Keratinocyte (primary cell): ENCODE data around the gene ROBO4. TPM values are rescaled to one million over a fixed set of nuclear protein-coding genes. Genes with fewer than 3 reads are reported as not detected.

Experiments
- DNase-seq: peaks from one replicate; pipeline ENCODE4 v3.0.0-alpha.2; 2011; ENCODE audit warnings: low read depth, missing footprints, low spot score
- FAIRE-seq: peaks from 2 replicates; lab custom pipeline; 2011; peaks lifted over from hg19 to GRCh38; lab: Jason Lieb, UNC
- H2AFZ ChIP-seq: 2 replicates; pipeline ENCODE4 v1.6.0; 2012; ENCODE audit warnings: low read length, control low read depth, inconsistent platforms; ENCODE audit not compliant: control insufficient read depth
- H3K27ac ChIP-seq: 2 replicates; pipeline ENCODE4 v1.5.1; 2011; ENCODE audit warnings: low read length; ENCODE audit not compliant: control insufficient read depth, insufficient read depth
- H3K27me3 ChIP-seq: 3 replicates; pipeline ENCODE4 v1.6.0; 2011; ENCODE audit warnings: low read length; ENCODE audit not compliant: control insufficient read depth, insufficient read depth; ENCODE audit errors: extremely low read depth
- H3K36me3 ChIP-seq, 2 experiments: 2 replicates in 1 of 2; 3 replicates in 1 of 2; pipeline ENCODE4 v1.5.1; 2011; ENCODE audit warnings: low read length in 2 of 2, mild to moderate bottlenecking in 1 of 2; ENCODE audit not compliant: control insufficient read depth in 2 of 2, insufficient read depth in 2 of 2; ENCODE audit errors: extremely low read depth in 1 of 2
- H3K4me1 ChIP-seq: 3 replicates; pipeline ENCODE4 v1.5.1; 2011; ENCODE audit warnings: low read length; ENCODE audit not compliant: control insufficient read depth, insufficient read depth; ENCODE audit errors: extremely low read depth
- H3K4me2 ChIP-seq: 3 replicates; pipeline ENCODE4 v1.6.0; 2011; ENCODE audit warnings: low read depth, low read length; ENCODE audit not compliant: control insufficient read depth, insufficient read depth; ENCODE audit errors: extremely low read depth
- H3K4me3 ChIP-seq, 3 experiments: fragments of 200-600 bp in 1 of 3; sonication (generic) in 1 of 3; 2 replicates in 2 of 3; 3 replicates in 1 of 3; pipeline ENCODE4 v1.5.1; 2011 to 2016; ENCODE audit warnings: low read length in 3 of 3, mild to moderate bottlenecking in 3 of 3, control low read depth in 2 of 3, inconsistent platforms in 1 of 3, low read depth in 1 of 3, mixed read lengths in 1 of 3, mixed run types in 1 of 3, moderate library complexity in 1 of 3; ENCODE audit not compliant: control insufficient read depth in 2 of 3, insufficient read depth in 2 of 3; ENCODE audit errors: extremely low read depth in 1 of 3
- H3K79me2 ChIP-seq: 2 replicates; pipeline ENCODE4 v1.6.0; 2012; ENCODE audit warnings: low read length; ENCODE audit not compliant: control insufficient read depth, insufficient read depth
- H3K9ac ChIP-seq: 3 replicates; pipeline ENCODE4 v1.6.0; 2011; ENCODE audit warnings: low read length; ENCODE audit not compliant: control insufficient read depth, insufficient read depth; ENCODE audit errors: extremely low read depth
- H3K9me1 ChIP-seq: 3 replicates; pipeline ENCODE4 v1.6.0; 2011; ENCODE audit warnings: low read length; ENCODE audit not compliant: control insufficient read depth, insufficient read depth; ENCODE audit errors: extremely low read depth
- H3K9me3 ChIP-seq: 2 replicates; pipeline ENCODE4 v1.5.1; 2012; ENCODE audit warnings: low read depth, low read length; ENCODE audit not compliant: control insufficient read depth
- H4K20me1 ChIP-seq: 3 replicates; pipeline ENCODE4 v1.6.0; 2011; ENCODE audit warnings: low read length; ENCODE audit not compliant: control insufficient read depth, insufficient read depth; ENCODE audit errors: extremely low read depth
- CTCF ChIP-seq, 3 experiments: IDR thresholded peaks in 1 of 3; conservative IDR thresholded peaks in 1 of 3; optimal IDR thresholded peaks in 1 of 3; 2 replicates in 2 of 3; 3 replicates in 1 of 3; pipeline versions ENCODE3 to v1.5.1; 2011; ENCODE audit warnings: low read length in 3 of 3, mild to moderate bottlenecking in 3 of 3, moderate library complexity in 2 of 3, control low read depth in 1 of 3, inconsistent platforms in 1 of 3; ENCODE audit not compliant: insufficient read depth in 2 of 3; ENCODE audit errors: extremely low read depth in 1 of 3
- EZH2 ChIP-seq: IDR thresholded peaks from one replicate; pipeline ENCODE4 v1.6.1; 2012; ENCODE audit warnings: inconsistent platforms, mild to moderate bottlenecking, low read length, moderate library complexity
- dilution Hi-C: fragments of 300-500 bp; cut with MboI; formaldehyde crosslinking; loops from one replicate; pipeline ENCODE4 v1.7.0; 2020; ENCODE audit warnings: low sequenced_read_pairs; ENCODE audit not compliant: extremely low pct_ligation_motif_present
- polyA plus RNA-seq, 5 experiments: library from polyadenylated mRNA; depleted of rRNA in 3 of 5; stranded (reverse) in 3 of 5; stranded (forward) in 1 of 5; unstranded in 1 of 5; fragments of >200 nt; gene quantifications; 1 replicate in 1 of 5; 2 replicates in 3 of 5; 3 replicates in 1 of 5; pipeline versions ENCODE4 v1.2.1 to v1.2.3, GENCODE V29; 2011 to 2012; ENCODE audit warnings: missing spikeins in 2 of 5, low read depth in 1 of 5, low replicate concordance in 1 of 5

ROBO4 gene
- polyA plus RNA-seq, 1 donor (not counting 4 experiments of a cell fraction or from before 2014, with no cell fraction given) = 0.94 TPM

DNA sequence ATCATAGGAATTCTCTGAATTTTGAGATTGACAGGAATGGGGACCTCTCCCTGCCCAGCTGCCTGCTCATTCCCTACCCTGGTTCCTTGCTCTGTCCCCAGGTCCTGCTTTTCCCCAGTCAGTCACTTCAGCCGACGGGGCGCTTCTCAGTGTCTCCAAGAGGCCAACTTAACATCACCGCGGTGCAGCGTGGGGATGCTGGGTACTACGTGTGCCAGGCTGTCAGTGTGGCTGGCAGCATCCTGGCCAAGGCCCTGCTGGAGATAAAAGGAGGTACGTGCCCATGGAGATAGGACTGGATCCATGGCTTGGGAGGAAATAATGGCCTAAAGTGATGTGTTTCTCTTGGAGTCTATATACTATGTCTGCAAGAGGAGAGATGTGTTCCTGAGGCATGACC lies 25.4 kb downstream of the ROBO4 start:
- H3K9me1 ChIP-seq = no peaks in the 10 kb centered on the region
- no peak overlapping the region for H3K4me2 ChIP-seq
- no peak overlapping the region for H2AFZ ChIP-seq
- dilution Hi-C loops = no loop called here
- no peak overlapping the region for H3K4me3 ChIP-seq
- H3K79me2 ChIP-seq = no peaks in the 10 kb centered on the region
- TF ChIP-seq EZH2 (peak; percentile 24), CTCF (optimal IDR thresholded peaks at IDR 0.05 in 1 of 3, IDR thresholded peaks at IDR 0.05 in 1 of 3, conservative IDR thresholded peaks at IDR 0.05 in 1 of 3; ENCODE audit: extremely low read depth in 1 of 3, insufficient read depth in 2 of 3, low read length in 3 of 3) (no peak)
- peaks cover 11% of the 10 kb centered on the region for H3K4me1 ChIP-seq
- H3K9me3 ChIP-seq = no peaks in the 10 kb centered on the region
- H4K20me1 ChIP-seq = no peaks in the 10 kb centered on the region
- no peaks in the 10 kb centered on the region for H3K36me3 ChIP-seq
- DNase-seq = no peak
- no peak overlapping the region for H3K9ac ChIP-seq
- FAIRE-seq = no peak
- H3K27ac ChIP-seq = no peak overlapping the region
- H3K27me3 ChIP-seq = peaks cover 72% of the 10 kb centered on the region

DNA sequence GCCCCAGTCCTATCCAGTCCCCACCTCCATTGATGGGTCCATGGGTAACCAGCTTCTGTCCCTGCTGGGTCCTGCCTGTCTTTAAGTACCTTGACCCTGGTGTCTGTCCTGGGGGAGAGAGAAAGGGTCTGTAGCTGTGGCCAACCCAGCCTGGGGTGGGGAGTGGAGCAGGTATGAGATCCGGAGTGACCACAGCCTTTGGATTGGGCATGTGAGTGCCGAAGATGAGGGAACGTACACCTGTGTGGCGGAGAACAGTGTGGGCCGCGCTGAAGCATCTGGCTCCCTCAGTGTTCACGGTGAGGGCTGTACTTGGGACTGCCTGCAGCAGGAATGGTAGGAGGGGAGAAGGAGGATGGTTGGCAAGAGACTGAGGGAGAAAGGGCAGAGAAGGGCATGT lies 27.2 kb downstream of the ROBO4 start:
- no peak for TF ChIP-seq CTCF (optimal IDR thresholded peaks at IDR 0.05 in 1 of 3, IDR thresholded peaks at IDR 0.05 in 1 of 3, conservative IDR thresholded peaks at IDR 0.05 in 1 of 3; ENCODE audit: extremely low read depth in 1 of 3, insufficient read depth in 2 of 3, low read length in 3 of 3)
- no peaks in the 10 kb centered on the region for H3K79me2 ChIP-seq
- H3K4me3 ChIP-seq = no peak overlapping the region
- H3K27ac ChIP-seq = no peak overlapping the region
- FAIRE-seq = no peak
- peaks cover 85% of the 10 kb centered on the region for H3K27me3 ChIP-seq
- H3K36me3 ChIP-seq = no peaks in the 10 kb centered on the region
- no peaks in the 10 kb centered on the region for H3K9me1 ChIP-seq
- dilution Hi-C loops = no loop called here
- no peaks in the 10 kb centered on the region for H4K20me1 ChIP-seq
- no peaks in the 10 kb centered on the region for H3K9me3 ChIP-seq
- DNase-seq = no peak
- H3K4me1 ChIP-seq = peaks cover 3% of the 10 kb centered on the region
- H3K4me2 ChIP-seq = no peak overlapping the region
- no peak overlapping the region for H2AFZ ChIP-seq
- H3K9ac ChIP-seq = no peak overlapping the region
